UCSD-AML1 (cell line): ENCODE data around the gene CTTN.
A peak's percentile ranks its signal among the peaks of the same experiment; 100 is the strongest.

ENCODE experiments used
- DNase-seq: peaks from one replicate; lab custom pipeline; 2025; ENCODE audit not compliant: unreplicated experiment; lab: John Stamatoyannopoulos, UW

Gene CTTN

GRCh38 chr11:70397983-70398833 is at the start of gene CTTN:
TSS of gene CTTN (plus strand) at chr11:70398529. CDS start at chr11:70407298, 8,769 bp downstream.
- peak; percentile 85 for DNase-seq

- no peak for DNase-seq
These were observed 49.7 kb upstream of the CTTN start for GRCh38 chr11:70348608-70349007.

DNA sequence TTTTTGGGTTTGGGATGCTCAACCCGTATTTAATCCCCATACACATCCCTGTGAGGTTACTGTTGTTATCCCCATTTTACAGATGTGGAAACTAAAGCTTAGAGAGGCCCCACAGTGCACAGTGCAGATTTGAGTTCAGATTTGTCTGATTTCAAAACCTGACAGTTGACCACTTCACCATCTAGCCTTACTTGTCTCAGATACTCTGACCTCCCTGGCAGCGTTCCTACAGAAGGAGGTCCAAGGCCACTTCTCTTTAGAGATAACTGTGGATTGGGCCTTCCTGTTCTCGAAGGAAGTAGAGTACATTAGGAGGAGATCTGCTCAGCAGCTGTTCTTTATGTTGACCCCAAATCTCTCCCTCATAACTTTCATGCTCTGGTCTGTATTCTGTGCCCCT is 46.7 kb upstream of the CTTN start:
- DNase-seq: no peak

DNA sequence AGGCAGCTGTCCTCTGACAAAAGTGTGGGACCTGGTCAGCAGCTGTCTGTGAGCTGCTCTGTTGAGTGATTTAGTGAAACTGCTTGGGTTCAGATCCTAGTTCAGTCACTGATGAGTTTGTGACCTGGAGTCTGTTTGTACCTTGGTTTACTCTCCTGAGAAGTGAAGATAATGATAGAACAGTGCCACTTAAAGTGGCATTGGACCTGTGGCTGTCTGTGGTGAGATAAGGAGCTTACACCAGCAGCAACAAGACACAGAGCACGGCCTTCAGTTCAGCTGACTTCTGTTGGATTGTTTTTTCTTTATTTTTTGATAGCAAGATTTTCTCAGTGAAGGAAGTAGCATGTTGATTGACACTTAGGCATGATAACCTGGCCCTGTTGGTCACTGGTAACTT is 46.2 kb upstream of the CTTN start:
- DNase-seq: no peak

DNA sequence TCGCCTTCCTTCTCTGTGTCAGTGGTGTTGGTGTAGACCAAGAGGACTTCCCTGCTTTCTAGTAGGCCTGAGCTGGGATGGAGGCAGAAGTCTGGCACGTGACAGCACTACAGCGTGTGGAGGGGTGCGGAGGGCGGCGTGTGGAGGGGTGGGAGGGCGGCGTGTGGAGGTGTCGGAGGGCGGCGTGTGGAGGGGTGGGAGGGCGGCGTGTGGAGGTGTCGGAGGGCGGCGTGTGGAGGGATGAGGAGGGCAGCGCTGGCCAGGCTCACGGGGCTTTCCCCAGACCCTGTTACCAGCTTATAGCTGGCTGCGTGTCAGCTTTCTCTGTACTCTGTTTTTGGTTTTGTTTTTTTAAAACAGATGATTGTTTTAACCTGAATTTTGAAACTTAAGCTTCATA is 45.7 kb upstream of the CTTN start:
- no peak for DNase-seq

DNA sequence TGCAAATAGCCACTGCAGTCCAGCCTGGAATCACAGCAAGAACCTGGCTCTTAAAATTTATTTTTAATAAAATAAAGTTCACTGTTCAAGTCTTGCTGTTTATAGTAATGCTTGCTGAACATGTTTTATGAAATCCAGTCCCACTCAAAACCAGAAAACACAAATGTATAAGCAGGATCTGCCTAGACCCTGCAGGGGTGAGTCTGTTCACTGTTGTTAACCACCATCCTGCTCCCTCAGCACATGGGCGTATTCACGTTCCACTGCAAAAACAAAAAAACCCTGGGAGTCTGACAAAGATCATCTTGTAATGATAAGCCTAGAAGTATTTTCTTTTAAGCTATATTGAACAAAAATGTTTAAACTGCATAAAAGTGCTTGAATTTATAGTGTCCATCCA is 45.0 kb upstream of the CTTN start:
- DNase-seq: no peak

- no peak for DNase-seq
These were observed 44.3 kb upstream of the CTTN start for GRCh38 chr11:70353900-70354568.

- no peak for DNase-seq
These were observed 43.7 kb upstream of the CTTN start for GRCh38 chr11:70354629-70355028.

- no peak for DNase-seq
These were observed 39.6 kb upstream of the CTTN start for GRCh38 chr11:70358753-70359152.

GRCh38 chr11:70359451-70360205 is 38.7 kb upstream of the CTTN start:
- no peak for DNase-seq

GRCh38 chr11:70360211-70360610 is 38.1 kb upstream of the CTTN start:
- DNase-seq: no peak

- DNase-seq: no peak
These were observed 34.2 kb upstream of the CTTN start for GRCh38 chr11:70364178-70364577.

- DNase-seq: peak; percentile 81
These were observed 33.4 kb upstream of the CTTN start for GRCh38 chr11:70364745-70365543.

DNA sequence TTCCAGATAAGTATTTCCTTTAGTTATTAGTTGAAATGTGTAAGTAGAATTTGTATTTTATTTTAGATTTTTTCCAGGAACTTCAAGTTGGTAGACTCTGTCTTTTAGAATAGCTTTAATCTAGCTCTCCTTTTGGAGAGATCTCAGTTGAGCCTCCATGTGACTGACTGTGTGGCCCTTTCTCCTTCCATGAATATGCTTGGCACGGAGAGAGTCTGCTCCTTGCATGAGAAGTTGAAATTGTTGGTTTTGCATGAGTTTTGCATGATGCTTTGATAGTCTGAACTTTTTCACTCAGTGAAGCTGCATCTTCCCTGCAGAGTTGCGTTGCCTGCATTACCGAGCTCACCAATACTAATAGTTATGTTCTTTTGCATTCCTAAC is 32.8 kb upstream of the CTTN start:
- no peak for DNase-seq

DNA sequence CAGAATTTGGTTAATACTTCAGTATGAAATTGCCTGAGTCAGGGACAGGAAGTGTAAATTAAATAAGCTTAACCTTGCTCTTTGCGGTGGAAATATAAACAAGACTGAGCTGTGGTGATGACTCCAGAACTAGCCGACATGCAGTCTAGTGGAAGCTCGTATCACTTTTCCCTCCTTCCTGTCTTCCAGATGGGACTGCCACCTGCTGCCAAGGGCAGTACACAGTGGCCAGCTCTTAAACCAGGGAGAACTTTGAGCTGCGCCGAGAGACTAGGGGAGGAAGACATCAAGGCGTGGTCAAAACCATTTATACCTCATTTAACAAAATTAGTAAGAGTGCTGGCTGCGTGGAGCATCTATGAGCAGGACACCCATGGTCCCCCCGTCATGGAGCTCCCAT is 31.3 kb upstream of the CTTN start:
- DNase-seq: no peak

DNA sequence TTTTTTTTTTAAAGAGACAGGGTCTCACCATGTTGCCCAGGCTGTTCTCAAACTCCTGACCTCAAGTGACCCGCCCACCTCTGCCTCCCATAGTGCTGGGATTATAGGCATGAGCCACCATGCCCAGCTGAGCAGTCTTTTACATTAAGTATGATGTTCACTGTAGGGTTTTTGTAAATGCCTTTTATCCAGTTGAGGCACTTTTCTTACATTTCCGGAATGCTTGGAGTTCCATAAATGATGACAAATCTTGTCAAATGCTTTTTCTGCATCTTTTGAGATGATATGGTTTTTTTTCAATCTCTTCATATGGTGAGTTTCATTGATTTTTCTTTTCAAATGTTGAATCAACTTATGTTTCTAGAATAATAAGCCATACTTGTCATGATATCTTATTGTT is 29.4 kb upstream of the CTTN start:
- no peak for DNase-seq

DNA sequence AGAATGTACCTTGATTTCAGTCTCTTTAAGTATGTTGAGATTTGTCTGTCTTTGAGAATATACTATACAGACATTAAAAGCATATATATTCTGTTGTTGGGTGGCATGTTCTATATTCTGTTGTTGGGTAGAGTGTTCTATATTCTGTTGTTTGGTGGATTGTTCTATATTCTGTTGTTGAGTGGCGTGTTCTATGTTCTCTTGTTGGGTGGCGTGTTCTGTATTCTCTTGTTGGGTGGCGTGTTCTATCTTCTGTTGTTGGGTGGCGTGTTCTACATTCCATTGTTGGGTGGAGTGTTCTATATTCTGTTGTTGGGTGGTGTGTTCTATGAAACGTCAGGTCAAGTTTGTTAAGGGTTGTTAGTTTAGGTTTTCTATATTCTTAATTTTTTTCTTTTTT is 27.1 kb upstream of the CTTN start:
- no peak for DNase-seq

- no peak for DNase-seq
These were observed 26.3 kb upstream of the CTTN start for GRCh38 chr11:70372076-70372475.

DNA sequence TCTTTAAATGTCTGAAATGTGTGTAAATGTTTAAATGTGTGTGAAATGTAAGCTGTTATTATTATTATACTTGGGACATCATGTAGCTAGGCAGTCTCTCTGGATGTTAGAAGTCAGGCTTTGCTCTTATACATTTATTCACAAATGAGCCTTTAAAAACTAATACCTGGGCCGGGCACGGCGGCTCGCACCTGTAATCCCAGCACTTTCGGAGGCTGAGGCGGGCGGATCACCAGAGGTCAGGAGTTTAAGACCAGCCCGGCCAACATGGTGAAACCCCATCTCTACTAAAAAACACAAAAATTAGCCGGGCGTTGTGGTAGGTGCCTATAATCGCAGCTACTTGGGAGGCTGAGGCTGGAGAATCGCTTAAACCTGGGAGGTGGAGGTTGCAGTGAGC is 21.7 kb upstream of the CTTN start:
- DNase-seq: no peak

GRCh38 chr11:70377645-70378044 is 20.7 kb upstream of the CTTN start:
- no peak for DNase-seq

GRCh38 chr11:70378506-70379134 is 19.7 kb upstream of the CTTN start:
- DNase-seq: no peak
